HG03354 (cell line): ENCODE data around the gene CKS2.

Experiments
- ATAC-seq: cut with Tn5 transposase; IDR thresholded peaks from one replicate; pipeline ENCODE4 v1.9.1; 2021; ENCODE audit warnings: mild to moderate bottlenecking; ENCODE audit not compliant: unreplicated experiment, poor library complexity, severe bottlenecking

CKS2 gene

GRCh38 chr9:89345476-89345875, 34.5 kb downstream of the CKS2 start:
- no peak for ATAC-seq

GRCh38 chr9:89346696-89347095, 35.7 kb downstream of the CKS2 start:
- ATAC-seq, result no peak

DNA sequence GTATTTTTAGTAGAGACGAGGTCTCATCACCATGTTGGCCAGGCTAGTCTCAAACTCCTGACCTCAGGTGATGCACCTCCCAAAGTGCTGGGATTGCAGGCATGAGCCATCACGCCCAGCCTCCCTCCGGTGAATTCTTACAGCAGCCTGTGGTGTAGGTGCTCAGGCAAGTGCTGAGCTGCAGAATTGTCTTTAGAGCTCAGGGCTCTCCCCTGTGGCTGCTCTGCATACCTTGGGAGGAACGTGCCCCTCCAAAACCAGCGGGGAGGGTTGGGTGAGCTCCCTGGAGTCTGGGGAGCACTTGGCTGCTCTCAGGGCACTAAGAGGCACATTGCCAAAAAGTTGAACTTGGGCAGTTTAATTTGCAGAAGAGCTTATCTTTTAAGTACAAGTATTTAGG, 36.7 kb downstream of the CKS2 start:
- no peak for ATAC-seq

GRCh38 chr9:89349607-89350006, 38.6 kb downstream of the CKS2 start:
- no peak for ATAC-seq

DNA sequence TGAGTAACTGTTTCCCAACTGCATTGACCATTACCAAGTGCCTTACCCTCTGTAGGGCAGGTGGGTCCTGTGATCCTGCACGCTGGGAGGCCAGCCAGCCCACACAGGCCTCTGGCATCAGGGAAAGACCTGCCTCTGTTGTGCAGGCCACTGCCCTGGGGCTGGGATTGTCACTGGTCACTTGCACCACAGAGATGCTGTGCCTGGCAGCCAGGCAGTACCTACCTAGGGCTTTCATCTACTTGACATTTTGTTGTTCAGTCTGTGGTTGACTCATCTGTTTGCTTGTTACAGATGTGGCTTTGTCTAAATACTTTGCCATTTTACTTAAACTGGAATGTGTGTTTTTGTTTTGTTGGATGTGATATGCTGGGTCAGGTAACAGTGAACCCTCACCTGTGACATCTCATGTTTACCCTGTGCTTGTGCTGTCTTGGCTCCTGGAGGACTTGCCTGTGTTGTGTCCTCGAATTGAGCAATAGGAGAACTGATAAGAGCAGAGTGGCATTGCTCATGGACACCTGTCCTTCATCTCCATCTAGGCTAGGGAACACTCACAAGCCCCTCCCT, 40.1 kb downstream of the CKS2 start:
- no peak for ATAC-seq

- no peak for ATAC-seq
Measured at GRCh38 chr9:89351584-89352300, 40.7 kb downstream of the CKS2 start.

DNA sequence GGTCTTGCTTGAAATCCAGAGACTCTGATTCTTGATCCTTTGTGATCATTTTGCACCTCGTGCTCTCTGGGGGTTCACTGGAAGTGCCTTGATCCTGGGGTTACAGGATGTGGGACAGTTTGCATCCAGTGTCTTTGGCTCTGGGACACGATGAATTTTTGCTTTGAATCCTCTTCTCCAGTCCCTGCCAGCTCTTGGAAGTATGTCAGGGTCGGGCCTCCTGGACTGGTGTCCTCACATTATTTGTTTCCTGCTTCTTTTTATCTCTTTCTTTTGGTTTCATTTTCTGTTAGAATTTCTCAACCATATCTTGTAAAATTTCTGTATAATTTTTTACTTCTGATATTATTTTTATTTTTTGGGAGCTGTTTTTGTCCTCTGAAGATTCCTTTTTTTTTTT, 41.5 kb downstream of the CKS2 start:
- ATAC-seq, result no peak

- ATAC-seq, result no peak
Measured at GRCh38 chr9:89352874-89353649, 42.1 kb downstream of the CKS2 start.

DNA sequence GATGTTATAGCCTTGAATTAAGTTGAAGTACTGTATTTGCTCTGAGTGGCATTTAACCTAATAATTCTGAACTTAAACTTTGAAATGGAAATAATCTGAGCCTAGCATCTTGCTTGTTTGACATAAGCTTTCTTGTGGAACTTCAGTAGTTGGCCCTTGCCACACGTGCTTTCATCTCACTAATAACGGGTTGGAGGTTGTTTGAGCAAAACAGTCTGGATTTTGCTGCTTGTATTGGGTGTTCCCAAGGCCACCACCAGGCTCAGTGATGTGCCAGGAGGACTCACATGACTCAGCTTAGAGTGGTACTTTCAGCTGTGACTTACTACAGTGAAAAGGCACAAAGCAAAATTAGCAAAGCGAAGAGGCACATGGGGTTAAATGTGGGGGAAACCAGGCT, 43.0 kb downstream of the CKS2 start:
- no peak for ATAC-seq

- no peak for ATAC-seq
Measured at GRCh38 chr9:89354471-89354870, 43.5 kb downstream of the CKS2 start.

- ATAC-seq, result no peak
Measured at GRCh38 chr9:89356782-89357181, 45.8 kb downstream of the CKS2 start.

- no peak for ATAC-seq
Measured at GRCh38 chr9:89357331-89358197, 46.6 kb downstream of the CKS2 start.

GRCh38 chr9:89358376-89358916, 47.5 kb downstream of the CKS2 start:
- ATAC-seq, result no peak

DNA sequence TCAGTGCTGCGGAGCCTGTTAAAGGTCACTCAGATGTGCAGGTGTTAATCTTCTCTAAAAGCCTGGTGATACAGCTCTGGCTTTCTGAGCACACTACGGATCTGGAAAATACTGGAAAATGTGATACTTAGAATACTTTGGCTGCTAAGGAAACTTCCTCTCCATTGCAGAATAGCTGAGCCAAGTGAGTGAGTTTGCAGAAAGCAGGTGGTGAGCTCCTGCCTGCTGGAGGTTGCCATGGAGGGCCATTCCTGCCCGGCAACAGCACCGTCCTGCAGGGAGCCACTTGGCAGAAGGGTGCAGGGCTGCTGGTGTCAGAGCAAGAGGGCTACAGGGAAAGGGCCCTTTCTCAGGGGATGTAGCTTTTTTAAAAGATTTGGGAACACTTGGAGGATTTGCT, 48.0 kb downstream of the CKS2 start:
- no peak for ATAC-seq

DNA sequence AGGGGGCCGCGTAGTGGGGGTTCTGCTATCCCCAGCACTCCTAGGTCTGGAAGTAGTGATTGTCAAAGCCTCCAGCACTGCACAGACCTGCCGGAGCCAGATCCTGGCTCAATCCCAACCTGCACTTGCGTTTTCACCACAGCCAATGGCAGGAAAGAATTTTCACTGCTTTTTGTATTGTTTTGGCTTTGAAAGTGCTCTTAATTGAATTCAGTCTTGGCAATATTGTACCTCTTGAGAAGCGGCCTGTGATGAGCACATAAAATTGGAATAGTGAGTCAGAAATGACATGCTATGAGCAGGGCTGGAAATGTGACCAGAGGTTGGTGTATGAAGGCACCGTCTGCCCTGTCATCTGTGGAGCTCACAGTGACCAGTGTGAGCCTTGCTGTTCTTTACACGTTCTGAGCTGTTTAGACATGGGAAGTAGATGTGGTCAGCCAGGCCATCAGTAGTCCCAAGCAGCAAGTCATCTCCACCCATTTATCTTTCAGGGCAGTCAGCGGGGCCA, 48.8 kb downstream of the CKS2 start:
- no peak for ATAC-seq

- no peak for ATAC-seq
Measured at GRCh38 chr9:89360465-89360864, 49.5 kb downstream of the CKS2 start.

GRCh38 chr9:89361031-89361430, 50.0 kb downstream of the CKS2 start:
- ATAC-seq, result no peak

DNA sequence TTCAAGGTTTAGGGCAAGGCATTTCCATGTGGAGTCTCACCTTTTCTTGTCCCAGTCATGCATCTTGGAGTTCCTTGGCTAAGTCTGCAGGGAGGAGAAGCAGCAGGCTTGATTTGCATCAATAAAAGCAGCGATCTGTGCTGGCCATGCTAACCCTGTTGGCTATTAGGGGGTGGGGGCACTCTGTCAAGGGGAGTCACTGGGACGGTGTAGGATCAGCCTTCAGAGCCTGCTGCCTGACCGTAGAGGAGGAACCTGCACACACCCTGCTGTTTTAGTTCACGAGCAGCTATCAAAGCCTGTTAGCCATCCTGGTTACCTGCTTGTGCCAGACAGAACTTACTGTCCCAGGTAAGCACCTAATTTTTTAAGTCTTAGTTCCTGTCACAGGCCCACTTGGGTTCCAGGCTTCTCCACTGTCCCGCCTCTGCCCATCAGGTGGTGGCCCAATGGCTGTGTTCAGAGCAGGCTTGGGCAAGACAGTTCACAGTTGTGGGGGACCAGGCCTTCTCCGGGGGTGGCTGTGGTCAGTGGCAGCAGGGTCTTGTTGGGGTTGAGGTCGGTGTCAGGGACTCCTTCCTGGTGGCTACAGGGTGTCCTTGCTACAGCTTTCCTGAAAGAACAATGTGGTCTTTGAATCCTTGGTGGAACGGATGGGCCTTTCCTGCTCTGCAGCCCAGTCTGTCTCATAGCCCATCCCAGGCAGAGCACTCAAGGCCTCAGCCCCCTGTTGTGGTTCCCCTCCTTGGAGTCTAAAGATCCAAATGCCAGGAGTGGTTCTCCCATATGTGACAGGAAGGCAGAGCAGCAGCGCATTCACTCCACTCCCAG, 51.0 kb downstream of the CKS2 start:
- no peak for ATAC-seq
